ENCODE data around the gene ACSF2.
"Not testable (repeated sequence)": the region's sequence is repeated elsewhere in the genome, so short reads cannot be mapped to it uniquely, and the experiment has no call there.

Gene ACSF2

DNA sequence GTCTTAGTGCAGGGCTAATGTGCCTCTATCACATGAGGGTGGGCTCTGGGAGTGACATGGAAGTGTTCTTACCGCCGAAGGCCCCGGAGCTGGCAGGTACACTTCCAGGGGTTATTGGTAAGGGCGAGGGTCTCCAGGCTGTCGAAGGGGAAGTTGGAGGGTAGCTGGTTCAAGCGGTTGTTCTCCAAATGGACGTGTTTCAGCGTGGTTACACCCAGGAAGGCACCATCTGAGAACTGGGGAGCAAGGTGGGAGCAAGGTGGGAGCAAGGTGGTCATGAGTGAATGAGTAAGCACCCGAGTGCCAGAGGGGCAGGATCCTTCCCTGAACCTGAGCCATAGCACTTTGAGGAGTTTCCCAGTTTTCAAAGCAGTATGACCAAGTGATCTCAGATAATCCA lies 39.6 kb downstream of the ACSF2 start:
- DNase-seq, result no peak

- no peak for DNase-seq
Observed at GRCh38 chr17:50466371-50467113, 40.5 kb downstream of the ACSF2 start.

DNA sequence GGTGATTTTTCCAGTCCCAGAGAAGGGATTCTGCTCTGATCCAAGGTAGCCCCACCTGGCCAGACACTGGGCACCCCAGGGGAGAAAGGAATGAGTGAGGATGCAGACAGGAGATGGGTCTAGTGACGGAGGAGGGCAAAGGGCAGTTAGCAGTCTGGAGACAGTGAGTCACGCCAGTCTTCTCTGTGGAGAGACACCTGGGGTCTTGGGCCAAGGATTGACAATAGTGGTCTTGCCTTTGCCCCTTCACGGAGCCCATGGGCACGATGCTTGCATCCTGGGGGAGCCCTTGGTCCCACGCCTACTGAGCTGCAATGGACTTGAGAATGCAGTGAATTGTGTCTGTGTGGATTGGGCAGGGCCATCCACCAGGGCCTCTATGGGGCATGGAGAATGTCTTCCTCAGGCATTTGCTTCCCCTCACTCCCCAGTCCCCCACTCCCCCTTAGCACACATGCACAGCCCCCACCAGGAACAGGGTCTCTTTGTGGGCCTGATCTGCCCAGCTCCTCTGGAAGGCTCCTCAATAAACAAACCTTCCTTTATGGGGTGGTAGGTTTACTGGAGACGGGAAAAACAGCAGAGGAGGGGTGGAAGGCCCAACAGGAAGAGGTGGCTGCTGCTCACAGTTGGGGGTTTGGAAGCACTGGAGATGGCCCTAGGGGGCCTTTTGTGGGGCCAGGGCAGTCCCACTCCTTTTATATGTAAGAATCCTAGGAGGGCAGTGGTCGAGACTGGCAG lies 41.3 kb downstream of the ACSF2 start:
- no peak for DNase-seq

- no peak for DNase-seq
Observed at GRCh38 chr17:50467855-50468303, 41.9 kb downstream of the ACSF2 start.

- DNase-seq, result no peak
Observed at GRCh38 chr17:50468304-50469207, 42.5 kb downstream of the ACSF2 start, which contains the start of gene CHAD. TSS of gene CHAD (minus strand) at chr17:50468880. CDS start at chr17:50468813, 67 bp downstream.

DNA sequence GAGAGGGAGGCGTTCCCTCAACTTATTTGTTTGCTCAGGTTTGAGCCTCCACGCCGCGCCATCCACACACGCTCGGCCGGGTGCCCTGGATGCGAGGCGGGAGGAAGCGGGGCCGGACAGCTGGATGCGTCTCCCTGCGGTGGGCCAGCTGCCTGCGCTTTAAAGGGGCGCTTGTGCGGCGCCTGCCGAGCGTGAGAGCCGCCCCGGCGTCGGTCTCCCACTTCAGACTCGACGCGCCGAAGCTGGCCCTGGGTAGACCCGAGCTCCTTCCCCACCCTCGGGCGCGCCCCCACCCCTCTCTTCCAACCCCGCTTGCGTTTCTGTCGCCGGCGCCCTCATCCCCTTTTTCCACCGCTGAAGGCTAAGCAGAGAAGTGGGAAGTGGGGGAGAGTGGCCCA lies 43.2 kb downstream of the ACSF2 start:
- DNase-seq, result no peak

DNA sequence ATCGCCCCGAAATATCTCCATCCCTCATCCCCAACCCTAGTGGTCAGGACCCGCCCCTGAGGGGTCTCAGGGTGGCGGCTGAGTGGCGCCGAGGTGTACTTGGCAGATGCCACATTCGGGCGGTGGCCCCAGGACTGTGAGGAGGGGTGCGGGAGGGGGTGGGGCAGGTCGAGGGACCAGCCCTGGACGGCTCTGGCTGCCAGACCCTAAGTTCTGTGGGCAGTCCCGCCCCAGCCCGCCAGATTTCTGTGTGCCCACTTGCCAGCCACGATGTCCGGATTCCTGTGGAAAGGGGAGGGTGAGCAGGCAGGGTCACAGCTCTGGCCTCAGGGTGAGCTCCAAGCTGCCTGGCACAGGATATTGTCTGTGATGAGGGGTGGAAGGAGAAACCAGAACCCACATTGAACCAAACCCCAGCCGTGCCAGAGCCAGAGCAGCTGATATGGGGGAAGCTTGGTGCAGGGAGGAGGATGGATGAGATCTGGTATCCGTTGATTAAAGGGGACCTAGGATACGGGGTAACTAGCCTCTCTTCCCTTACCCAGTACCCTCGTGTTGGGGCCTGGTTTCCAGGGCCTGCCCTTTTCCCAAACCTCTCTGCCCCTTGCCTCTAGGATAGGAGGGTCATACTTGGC lies 43.8 kb downstream of the ACSF2 start:
- DNase-seq, result no peak

- DNase-seq, result no peak
Observed at GRCh38 chr17:50470426-50470825, 44.4 kb downstream of the ACSF2 start.

- DNase-seq, result no peak
Observed at GRCh38 chr17:50471009-50471905, 45.2 kb downstream of the ACSF2 start.

DNA sequence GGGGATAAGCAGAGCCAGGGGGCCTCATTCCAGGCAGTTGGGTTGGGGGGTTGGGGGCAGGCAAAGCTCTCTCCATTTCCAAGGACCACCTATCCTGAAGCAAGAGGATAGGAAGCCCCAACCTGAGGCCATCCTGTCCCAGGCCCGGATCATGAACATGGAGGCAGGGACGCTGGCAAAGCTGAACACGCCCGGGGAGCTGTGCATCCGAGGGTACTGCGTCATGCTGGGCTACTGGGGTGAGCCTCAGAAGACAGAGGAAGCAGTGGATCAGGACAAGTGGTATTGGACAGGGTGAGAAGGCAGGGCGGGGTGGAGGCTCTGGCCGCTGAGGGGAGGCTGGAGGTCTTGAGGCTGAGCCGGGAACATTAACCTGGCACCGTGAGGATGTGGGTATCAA lies 46.3 kb downstream of the ACSF2 start:
- no peak for DNase-seq

DNA sequence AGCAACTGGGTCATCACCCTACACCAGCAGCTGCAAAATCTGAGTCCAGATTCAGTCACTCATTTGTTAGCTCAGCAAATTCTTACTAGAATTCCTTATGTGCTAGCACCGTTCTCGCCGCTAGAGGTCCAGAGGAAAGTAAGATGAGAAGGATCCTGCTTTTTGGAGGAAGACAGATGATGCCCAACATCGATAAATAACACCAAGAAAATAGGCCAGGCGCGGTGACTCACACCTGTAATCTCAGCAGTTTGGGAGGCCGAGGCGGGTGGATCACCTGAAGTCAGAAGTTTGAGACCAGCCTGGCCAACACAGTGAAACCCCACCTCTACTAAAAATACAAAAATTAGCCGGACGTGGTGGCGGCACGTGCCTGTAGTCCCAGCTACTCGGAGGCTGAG lies 46.7 kb downstream of the ACSF2 start:
- not testable (repeated sequence) for DNase-seq

DNA sequence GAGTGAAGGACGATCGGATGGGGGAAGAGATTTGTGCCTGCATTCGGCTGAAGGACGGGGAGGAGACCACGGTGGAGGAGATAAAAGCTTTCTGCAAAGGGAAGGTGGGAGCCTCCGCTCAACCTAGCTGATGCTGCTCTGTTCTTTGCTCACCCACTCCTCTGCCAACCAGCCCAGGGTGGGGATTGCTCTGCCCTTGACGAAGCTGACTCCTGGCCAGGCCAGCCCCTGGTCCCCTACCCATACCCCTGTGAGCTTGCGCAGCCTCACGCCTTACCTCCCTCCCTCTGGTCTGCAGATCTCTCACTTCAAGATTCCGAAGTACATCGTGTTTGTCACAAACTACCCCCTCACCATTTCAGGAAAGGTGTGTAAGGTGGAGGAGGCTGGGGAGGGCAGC lies 47.9 kb downstream of the ACSF2 start:
- no peak for DNase-seq

DNA sequence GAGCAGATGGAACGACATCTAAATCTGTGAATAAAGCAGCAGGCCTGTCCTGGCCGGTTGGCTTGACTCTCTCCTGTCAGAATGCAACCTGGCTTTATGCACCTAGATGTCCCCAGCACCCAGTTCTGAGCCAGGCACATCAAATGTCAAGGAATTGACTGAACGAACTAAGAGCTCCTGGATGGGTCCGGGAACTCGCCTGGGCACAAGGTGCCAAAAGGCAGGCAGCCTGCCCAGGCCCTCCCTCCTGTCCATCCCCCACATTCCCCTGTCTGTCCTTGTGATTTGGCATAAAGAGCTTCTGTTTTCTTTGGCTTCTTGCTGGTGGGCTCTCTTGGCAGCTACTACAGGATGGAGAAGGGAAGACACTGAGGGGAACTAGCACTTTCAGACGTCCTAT lies 48.5 kb downstream of the ACSF2 start:
- DNase-seq, result no peak

GRCh38 chr17:50475362-50475761 lies 49.3 kb downstream of the ACSF2 start:
- DNase-seq, result no peak

- DNase-seq, result not testable (repeated sequence)
Observed at GRCh38 chr17:50475775-50476544, 49.9 kb downstream of the ACSF2 start.

GRCh38 chr17:50476545-50477315 lies 50.7 kb downstream of the ACSF2 start:
- DNase-seq, result no peak

GRCh38 chr17:50477976-50478375 lies 52.0 kb downstream of the ACSF2 start:
- DNase-seq, result no peak

- peak; percentile 80 for DNase-seq
Observed at GRCh38 chr17:50478391-50479381, 52.7 kb downstream of the ACSF2 start, which contains the start of gene RSAD1. TSS of gene RSAD1 (plus strand) at chr17:50478860. CDS start at chr17:50478885, 25 bp downstream.

All from stimulated activated CD4-positive, alpha-beta T cell treated with anti-CD3 and anti-CD28 coated beads, Interleukin-12 subunit alpha, Interleukin-12 subunit beta, amount 100 ng/mL, for 4 hours (primary cell).